DMS153 (cell line): ENCODE data around the gene SYDE1.

Source experiments
- DNase-seq: peaks from one replicate; lab custom pipeline; 2025; lab: John Stamatoyannopoulos, UW

SYDE1 gene

GRCh38 chr19:15125232-15126067 is 18.2 kb downstream of the SYDE1 start:
- peak; percentile 97 for DNase-seq

DNA sequence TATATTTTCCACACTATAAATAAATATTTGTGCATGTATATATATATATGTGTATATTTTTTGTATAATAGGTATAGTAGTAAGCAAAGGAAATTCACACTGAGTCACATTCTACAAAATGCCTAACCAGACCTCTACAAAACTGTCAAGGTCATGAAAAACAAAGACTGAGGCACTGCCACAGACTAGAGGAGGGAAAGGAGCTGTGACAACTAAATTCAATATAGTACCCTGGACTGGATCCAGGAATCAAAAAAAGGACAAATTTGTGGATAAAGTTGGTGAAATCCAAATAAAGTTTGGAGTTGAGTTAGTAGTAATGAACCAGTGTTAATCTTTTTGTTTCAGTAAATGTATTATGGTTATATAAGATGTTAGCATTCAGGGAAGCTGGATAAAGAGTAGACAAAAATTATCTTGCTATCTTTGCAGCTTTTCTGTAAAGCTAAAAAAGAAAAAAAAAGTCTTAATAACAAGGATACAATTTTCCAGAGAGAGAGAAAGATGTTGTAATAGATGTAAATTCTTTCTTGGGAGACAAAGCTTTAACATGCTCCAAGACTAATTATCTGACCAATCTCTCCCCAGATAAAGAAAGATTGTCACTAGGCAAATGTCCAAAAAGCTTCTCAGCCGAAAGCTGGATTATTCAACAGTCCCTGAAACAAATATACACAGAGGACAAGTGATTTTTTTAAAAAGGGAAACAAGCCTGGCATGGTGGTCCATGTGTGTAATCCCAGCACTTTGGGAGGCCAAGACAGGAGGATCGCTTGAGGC is 19.1 kb downstream of the SYDE1 start:
- no peak for DNase-seq

DNA sequence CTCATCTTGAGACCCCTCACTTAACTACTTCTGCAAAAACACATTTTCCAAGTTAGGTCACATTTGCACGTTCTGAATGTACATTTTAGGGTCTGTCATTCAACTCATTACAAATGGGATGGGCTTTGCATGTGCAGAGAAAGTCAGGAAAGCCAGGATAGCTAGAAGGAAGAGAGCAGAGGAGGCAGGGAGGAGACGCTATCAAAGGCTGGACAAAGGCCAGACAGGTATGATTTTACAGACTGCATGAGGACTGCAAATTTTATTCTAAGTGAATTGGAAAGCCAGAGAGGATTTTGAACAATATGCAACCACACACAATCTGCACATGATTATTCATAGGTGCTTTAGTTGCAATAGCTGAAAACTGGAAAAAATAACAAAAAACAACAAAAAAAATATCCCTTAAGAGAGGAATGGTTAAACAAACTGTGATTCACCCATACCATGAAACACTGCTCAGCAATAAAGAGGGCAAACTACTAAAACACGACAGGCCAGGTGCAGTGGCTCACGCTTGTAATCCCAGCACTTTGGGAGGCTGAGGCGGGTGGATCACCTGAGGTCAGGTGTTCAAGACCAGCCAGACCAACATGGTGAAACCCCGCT is 21.1 kb downstream of the SYDE1 start:
- no peak for DNase-seq

- no peak for DNase-seq
Measured at GRCh38 chr19:15129856-15130585, 22.8 kb downstream of the SYDE1 start.

GRCh38 chr19:15136234-15136954 is 29.2 kb downstream of the SYDE1 start:
- no peak for DNase-seq

DNA sequence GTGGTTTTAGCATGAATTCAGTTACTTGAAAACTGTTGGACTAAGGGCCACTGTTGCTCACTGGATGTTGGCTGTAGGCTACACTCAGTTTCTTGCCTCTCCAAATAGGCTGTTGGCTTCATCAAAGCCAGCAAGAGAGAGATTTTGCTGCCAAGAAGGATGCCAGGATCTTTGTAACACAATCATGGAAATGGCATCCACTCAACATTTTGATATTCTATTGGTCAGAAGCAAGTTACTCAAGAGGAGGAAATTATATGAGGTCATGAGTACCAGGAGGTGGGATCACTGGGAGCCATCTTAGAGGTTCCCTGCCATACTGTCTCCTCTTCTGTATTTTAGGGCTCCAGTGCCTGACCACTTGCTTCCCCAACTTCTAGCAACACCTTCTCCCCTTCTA is 30.6 kb downstream of the SYDE1 start:
- DNase-seq = no peak

- no peak for DNase-seq
Measured at GRCh38 chr19:15138427-15138826, 31.2 kb downstream of the SYDE1 start.

DNA sequence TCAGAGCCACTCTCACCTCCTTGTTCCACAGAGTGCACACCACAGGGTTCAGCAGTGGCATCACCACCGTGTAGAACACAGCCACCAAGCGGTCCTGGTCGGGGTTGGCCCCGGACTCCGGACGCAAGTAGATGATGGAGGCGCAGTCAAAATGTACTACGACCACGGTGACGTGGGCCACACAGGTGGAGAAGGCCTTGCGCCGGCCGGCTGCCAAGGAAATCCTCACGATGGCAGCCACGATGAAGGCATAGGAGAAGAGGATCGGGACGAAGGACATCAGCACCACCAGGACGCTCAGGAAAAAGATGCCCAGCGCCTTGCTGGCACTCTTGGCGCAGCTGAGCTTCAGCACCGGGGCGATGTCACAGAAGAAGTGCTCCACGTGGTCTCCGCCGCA is 33.9 kb downstream of the SYDE1 start:
- DNase-seq = no peak

DNA sequence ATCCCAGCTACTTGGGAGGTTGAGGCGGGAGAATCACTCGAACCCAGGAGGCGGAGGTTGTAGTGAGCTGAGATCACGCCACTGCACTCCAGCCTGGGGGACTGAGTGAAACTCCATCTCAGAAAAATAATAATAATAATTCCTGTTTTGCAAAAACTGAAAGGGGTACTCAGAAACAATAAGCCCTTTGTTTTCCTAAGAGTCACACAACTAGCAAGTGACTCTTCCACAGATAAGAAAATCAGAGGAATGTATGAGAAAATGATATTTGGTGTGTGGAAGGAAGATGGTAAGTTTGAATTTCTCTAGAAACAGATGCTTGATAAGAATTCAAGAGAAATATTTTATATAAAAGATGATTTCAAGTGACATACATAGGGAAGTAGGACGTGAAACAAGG is 35.1 kb downstream of the SYDE1 start:
- no peak for DNase-seq

DNA sequence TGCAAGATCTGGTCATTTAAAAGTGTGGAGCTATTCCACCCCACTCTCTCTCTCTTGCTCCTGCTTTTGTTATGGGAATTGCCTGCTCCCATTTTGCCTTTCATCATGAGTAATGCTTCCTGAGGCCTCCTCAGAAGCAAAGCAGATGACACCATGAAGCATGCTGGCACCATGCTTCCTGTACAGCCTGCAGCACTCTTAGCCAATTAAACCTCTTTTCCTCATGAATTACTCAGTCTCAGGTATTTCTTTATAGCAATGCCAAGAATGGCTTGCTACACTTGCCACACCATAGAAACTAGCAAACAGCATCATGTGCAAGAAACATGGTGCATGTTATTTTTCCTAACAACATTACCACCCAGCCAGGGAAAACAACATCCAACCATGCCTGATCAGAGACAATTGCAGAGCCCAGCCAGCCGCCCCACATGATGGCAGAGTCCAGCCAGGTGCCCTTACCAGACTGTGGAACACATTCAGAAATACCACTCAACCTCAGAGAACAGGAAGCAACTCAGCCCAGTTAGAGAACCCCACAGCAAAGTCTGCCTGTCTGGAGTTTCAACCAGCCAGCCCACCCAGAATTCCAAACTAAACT is 36.9 kb downstream of the SYDE1 start:
- DNase-seq = no peak

DNA sequence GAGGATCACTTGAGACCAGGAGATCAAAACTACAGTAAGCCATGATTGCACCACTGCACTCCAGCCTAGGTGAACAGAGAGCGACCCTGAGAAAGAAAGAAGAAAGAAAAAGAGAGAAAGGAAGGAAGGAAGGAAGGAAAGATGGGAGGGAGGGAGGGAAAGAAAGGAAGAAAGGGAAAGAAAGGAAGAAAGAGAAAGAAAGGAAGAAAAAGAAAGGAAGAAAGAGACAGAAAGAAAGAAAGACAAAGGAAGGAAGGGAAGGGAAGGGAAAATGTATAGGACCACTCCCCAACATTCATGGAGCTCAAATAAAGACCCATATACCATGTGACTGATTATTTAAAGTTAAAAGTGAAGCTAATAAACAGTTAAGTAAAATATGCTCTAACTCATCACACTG is 39.9 kb downstream of the SYDE1 start:
- DNase-seq = no peak

DNA sequence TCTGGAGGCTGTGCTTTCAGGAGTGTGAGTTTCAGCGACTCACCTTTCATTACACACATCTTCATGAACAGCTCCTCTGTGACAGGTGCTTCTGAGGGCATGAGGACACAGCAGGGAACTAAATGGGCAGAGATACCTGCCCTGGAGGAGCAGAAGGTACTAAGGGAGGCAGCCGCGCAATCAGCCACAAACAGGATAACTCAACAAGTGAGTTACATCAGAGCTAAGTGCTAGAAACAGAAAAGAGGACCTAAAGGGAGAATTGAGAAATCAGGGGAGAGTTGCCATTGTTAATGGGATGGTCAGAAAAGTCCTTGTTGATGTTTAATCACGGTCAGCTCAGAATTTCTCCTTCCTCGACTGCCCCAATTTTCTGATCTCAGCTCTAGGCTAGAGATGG is 42.5 kb downstream of the SYDE1 start:
- no peak for DNase-seq

DNA sequence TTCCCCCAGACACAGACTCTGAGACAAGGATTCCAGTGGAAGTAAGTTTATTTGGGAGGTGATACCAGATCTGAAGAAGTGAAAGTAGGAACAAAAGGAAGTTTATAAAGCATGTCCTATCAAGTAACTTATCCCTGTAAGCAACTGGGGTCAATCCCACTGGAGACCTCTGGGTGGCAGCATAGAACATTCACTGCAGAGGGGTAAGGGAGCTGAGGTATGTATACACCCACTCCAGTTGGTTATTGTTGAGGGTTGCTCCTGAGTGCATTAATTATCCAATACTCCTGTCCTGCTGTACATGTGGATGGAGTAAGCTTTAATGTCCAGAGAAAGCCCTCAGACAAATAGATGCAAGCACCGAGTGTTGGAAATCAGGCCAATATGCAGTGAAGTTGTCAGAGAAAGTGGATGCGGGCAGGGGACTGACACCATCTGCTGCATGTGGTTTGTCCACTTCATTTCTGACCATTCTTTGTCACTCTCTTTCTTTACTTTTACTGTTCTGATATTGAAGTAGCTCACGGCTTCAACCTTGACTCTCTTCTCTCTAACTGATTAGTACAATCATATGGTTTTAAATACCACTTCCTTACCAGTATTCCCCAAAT is 46.9 kb downstream of the SYDE1 start:
- DNase-seq = no peak

DNA sequence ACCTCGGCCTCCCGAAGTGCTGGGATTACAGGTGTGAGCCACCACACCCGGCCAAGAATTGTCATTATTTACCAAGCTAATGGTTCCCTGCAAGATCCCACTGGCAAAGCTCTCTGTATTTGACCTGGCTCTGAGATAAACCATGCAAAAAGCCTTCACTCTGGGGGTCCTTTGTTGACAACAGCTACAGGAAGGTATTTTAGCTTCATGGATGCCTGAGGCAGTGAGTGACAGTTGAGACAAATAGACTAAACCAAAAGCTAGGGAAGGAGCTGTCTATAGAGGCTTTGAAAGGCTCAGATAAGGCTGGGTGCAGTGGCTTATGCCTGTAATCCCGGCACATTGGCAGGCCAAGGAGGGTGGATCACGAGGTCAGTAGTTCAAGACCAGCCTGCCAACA is 48.1 kb downstream of the SYDE1 start:
- DNase-seq = no peak

- DNase-seq = no peak
Measured at GRCh38 chr19:15156391-15156790, 49.2 kb downstream of the SYDE1 start.

GRCh38 chr19:15159251-15159650 is 52.0 kb downstream of the SYDE1 start:
- no peak for DNase-seq

DNA sequence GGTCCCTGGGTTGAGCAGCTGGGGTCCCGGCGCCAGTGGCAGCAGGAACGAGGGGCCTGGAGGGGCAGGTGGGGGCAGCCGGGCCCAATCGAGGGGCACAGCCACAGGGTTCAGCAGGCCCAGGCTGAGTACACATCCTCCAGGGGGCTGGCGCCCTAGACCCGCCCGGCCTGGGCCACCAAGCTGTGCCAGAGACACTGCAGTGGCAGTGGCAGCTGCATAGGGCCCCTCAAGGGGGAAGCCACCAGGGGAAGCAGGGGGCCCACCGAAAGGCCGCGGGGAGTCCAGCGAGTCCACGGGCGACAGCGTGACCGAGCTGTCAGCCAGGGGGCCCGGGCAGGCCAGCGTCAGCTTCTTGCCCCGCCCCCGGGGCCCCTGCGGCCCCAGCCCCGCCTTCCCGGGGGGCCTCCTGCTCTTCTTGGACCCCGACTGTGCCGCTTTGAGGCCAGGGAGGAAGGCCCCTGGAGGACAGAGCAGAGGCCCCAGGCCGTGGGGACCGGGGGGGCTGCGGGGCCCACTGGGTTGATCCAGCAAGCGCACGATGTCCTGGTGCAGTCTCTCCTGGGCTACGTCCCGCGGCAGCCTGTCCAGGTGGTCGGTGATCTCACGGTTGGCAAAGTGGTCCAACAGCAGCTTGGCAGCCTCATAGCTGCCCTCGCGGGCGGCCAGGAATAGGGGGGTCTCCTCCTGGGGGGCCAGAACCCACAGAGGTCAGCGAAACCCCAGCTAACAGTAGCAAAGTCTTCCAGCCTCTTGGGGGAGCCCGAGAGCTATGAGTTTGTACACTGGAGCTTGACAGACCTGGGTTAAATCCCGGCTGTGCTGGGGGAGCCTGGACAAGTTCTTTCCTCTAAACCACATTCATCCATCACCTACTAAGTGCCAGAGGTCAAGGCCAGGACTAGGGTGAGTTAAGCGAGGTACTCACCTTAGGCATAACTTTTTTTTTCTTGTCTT is 54.1 kb downstream of the SYDE1 start:
- DNase-seq = no peak
